IMR-90 (cell line): Measurements from ENCODE around the gene MAML3.

Experiments used
- CEBPB ChIP-seq: IDR thresholded peaks from 2 replicates; pipeline ENCODE4 v1.6.1; 2012; ENCODE audit warnings: low read depth, low read length, improper control_type of control experiment
- FOS ChIP-seq: fragments of 150-350 bp; IDR thresholded peaks from 2 replicates; pipeline ENCODE4 v1.6.1; 2016; ENCODE audit warnings: low read depth, low read length
- NFE2L2 ChIP-seq: fragments of 150-350 bp; IDR thresholded peaks from 2 replicates; pipeline ENCODE4 v1.6.1; 2016; ENCODE audit warnings: low read depth, mild to moderate bottlenecking, low read length
- POLR2A ChIP-seq: IDR thresholded peaks from 2 replicates; pipeline ENCODE4 v1.6.1; 2012; ENCODE audit warnings: mild to moderate bottlenecking, low read depth, low read length
- SMC3 ChIP-seq: fragments of 150-350 bp; IDR thresholded peaks from 2 replicates; pipeline ENCODE4 v1.6.1; 2016; ENCODE audit warnings: low read depth, mild to moderate bottlenecking, antibody characterized with exemption, low read length, moderate library complexity
- TF ChIP-seq, protein P1 (sequence below): conservative IDR thresholded peaks from 2 replicates; pipeline ENCODE4 v1.5.1; 2012; ENCODE audit warnings: mild to moderate bottlenecking, low read depth, low read length, improper control_type of control experiment
- TF ChIP-seq, protein P2 (sequence below): fragments of 150-350 bp; IDR thresholded peaks from 2 replicates; pipeline ENCODE4 v1.6.1; 2016; ENCODE audit warnings: low read depth, mild to moderate bottlenecking, low read length, moderate library complexity, borderline replicate concordance
- TF ChIP-seq, protein P3 (sequence below): fragments of 150-350 bp; IDR thresholded peaks from 2 replicates; pipeline ENCODE4 v1.6.1; 2017; ENCODE audit warnings: mild to moderate bottlenecking, antibody characterized with exemption, low read length, low read depth

DNA sequence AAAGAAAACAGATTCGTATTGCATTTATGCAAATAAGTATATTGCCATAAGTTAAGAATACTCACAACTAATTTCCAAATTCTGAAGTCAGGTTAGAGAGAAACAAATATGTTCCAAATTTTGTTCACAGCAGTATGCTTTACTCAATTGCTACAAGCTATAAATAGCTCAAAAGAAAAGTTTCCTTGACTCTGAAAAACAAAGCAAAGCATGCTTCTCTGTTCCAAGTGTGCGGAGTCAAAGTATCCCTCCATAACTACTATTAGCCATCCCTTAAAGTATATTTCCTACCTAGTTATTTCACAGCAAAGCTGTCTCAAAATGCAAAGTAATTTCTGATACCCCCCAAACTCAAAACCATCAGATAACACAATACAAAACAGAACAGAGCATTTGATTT is 441.1 kb downstream of the MAML3 start:
- TF ChIP-seq, protein P1, sequence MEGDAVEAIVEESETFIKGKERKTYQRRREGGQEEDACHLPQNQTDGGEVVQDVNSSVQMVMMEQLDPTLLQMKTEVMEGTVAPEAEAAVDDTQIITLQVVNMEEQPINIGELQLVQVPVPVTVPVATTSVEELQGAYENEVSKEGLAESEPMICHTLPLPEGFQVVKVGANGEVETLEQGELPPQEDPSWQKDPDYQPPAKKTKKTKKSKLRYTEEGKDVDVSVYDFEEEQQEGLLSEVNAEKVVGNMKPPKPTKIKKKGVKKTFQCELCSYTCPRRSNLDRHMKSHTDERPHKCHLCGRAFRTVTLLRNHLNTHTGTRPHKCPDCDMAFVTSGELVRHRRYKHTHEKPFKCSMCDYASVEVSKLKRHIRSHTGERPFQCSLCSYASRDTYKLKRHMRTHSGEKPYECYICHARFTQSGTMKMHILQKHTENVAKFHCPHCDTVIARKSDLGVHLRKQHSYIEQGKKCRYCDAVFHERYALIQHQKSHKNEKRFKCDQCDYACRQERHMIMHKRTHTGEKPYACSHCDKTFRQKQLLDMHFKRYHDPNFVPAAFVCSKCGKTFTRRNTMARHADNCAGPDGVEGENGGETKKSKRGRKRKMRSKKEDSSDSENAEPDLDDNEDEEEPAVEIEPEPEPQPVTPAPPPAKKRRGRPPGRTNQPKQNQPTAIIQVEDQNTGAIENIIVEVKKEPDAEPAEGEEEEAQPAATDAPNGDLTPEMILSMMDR: no peak
- TF ChIP-seq POLR2A (no peak), FOS (no peak), SMC3 (no peak), CEBPB (no peak), NFE2L2 (no peak)
- TF ChIP-seq, protein P2, sequence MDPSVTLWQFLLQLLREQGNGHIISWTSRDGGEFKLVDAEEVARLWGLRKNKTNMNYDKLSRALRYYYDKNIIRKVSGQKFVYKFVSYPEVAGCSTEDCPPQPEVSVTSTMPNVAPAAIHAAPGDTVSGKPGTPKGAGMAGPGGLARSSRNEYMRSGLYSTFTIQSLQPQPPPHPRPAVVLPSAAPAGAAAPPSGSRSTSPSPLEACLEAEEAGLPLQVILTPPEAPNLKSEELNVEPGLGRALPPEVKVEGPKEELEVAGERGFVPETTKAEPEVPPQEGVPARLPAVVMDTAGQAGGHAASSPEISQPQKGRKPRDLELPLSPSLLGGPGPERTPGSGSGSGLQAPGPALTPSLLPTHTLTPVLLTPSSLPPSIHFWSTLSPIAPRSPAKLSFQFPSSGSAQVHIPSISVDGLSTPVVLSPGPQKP: no peak
- TF ChIP-seq, protein P3, sequence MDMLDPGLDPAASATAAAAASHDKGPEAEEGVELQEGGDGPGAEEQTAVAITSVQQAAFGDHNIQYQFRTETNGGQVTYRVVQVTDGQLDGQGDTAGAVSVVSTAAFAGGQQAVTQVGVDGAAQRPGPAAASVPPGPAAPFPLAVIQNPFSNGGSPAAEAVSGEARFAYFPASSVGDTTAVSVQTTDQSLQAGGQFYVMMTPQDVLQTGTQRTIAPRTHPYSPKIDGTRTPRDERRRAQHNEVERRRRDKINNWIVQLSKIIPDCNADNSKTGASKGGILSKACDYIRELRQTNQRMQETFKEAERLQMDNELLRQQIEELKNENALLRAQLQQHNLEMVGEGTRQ: no peak
